MCF 10A (cell line): ENCODE data around the gene AMPH. TPM values are rescaled to one million over a fixed set of nuclear protein-coding genes. Genes with fewer than 3 reads are reported as not detected.

ENCODE experiments used
- BruUV-seq: library from RNA; stranded (reverse); fragments of 400-500 nt; replicated peaks from 2 replicates; lab custom pipeline; 2021; lab: Mats Ljungman, UMichigan
- CTCF ChIA-PET: fragments of 300-600 bp; sonication (Branson Sonifier 250); formaldehyde crosslinking; extraction: SDS; loops from one replicate; lab custom pipeline; 2021; ENCODE audit warnings: antibody characterized with exemption, inconsistent platforms; lab: Yijun Ruan, JAX
- POLR2A ChIA-PET: fragments of 300-600, 350-650 bp; sonication (Branson Sonifier 250); formaldehyde crosslinking; extraction: SDS; loops from one replicate; lab custom pipeline; 2020; ENCODE audit warnings: antibody characterized with exemption, inconsistent platforms; lab: Yijun Ruan, JAX
- DNase-seq: peaks from one replicate; pipeline ENCODE4 v3.0.0-alpha.2; 2018; ENCODE audit not compliant: unreplicated experiment
- H3K27ac Mint-ChIP-seq: one replicate; pipeline ENCODE4 v1.8.0; 2022; ENCODE audit warnings: mild to moderate bottlenecking, low read depth, mixed read lengths; ENCODE audit not compliant: unreplicated experiment
- H3K27me3 Mint-ChIP-seq: one replicate; pipeline ENCODE4 v1.8.0; 2022; ENCODE audit warnings: mixed read lengths; ENCODE audit not compliant: insufficient read depth, unreplicated experiment
- H3K36me3 Mint-ChIP-seq: one replicate; pipeline ENCODE4 v1.8.0; 2022; ENCODE audit warnings: mild to moderate bottlenecking, moderate library complexity, mixed read lengths; ENCODE audit not compliant: insufficient read depth, unreplicated experiment
- H3K4me1 Mint-ChIP-seq: one replicate; pipeline ENCODE4 v1.8.0; 2022; ENCODE audit warnings: mixed read lengths; ENCODE audit not compliant: insufficient read depth, unreplicated experiment
- H3K4me3 Mint-ChIP-seq: one replicate; pipeline ENCODE4 v1.8.0; 2022; ENCODE audit warnings: mild to moderate bottlenecking, moderate library complexity, mixed read lengths; ENCODE audit not compliant: unreplicated experiment
- H3K9me3 Mint-ChIP-seq: one replicate; pipeline ENCODE4 v1.8.0; 2022; ENCODE audit warnings: mixed read lengths; ENCODE audit not compliant: unreplicated experiment
- intact Hi-C: fragments of 100-400 bp; cut with micrococcal nuclease; formaldehyde crosslinking; loops from 2 replicates; pipeline ENCODE4 v1.14.1; 2022
- total RNA-seq: library from RNA; stranded (reverse); gene quantifications from 2 replicates; pipeline ENCODE4 v1.2.3, GENCODE V29; 2022
- TF ChIP-seq, protein P1 (sequence below): fragments of 200-600 bp; IDR thresholded peaks from one replicate; pipeline ENCODE4 v1.8.0; 2022; ENCODE audit warnings: antibody characterized with exemption, mild to moderate bottlenecking; ENCODE audit not compliant: unreplicated experiment

Gene AMPH
- total RNA-seq, 1 experiment from 2014 or later: 0.63 TPM

DNA sequence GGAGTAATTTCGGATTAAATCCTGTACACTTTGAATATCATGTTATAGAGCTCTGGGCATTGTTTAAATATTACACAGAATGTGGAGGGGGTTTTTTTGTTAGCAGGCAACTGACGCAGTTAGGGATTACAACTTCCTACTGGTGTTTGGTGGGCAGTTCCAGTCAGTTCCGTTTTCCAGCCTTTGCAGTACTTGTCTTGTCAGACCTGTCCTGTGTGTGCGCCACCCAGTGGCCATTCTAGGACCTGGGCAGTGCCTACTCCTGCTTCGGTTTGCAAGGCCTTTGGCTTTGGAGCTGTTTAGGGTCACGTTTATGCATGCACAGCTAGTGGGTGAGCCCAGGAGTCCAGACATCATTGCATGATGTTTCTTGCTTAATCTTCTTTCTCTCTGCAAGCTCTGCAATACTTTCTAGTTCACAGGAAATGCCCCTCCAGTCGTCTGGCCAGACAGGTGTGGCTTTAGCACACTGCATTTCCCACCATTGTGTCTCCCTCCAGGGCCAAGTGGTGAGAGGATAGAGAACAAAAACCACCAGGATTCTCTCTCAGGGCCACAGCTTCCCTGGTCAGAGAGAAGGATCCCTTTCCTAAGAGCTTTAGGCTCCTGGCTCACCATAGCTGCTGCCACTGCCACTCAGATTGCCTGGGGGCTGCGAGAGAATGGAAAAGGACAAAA is 261.2 kb downstream of the AMPH start:
- no TSS peak for BruUV-seq
- intact Hi-C loops: no loop called here

DNA sequence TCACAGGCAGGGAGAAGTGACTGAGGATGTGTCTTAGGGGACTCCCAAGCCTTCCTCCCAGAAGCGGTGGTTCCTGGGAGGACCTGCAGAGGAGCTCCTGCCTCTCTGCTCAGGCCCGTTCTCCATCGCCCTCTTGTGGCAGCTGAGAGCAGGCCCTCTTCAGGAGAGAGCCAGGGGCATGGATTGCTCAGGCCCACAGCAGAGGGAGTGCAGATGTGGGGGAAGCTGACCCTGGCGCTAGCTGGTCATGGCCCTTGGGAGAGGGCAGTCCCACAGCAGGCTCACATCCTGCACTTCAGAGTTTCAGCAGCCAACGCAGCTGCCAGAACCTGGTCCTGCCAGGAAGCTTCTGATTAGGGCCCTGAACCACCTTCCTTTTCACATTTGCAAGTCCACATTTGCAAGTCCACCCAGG is 263.0 kb downstream of the AMPH start:
- Mint-ChIP-seq H3K4me1 (peaks cover 6% of the 10 kb centered on the region), H3K27me3 (peaks cover 12% of the 10 kb centered on the region), H3K9me3 (no peaks in the 10 kb centered on the region), H3K36me3 (no peaks in the 10 kb centered on the region), H3K4me3 (no peak overlapping the region), H3K27ac (no peak overlapping the region)
- intact Hi-C loops: no loop called here
- no TSS peak for BruUV-seq
- POLR2A ChIA-PET: interaction anchor here (0.6 kb wide), 1 partner anchor 1384 kb away, joined by 3 read pairs; no protein-coding TSS in a partner anchor
- CTCF ChIA-PET: interaction anchor here (0.6 to 5.5 kb wide), 23 partner anchors 9 to 472 kb away, joined by 3 to 95 read pairs (median 6); no protein-coding TSS in a partner anchor
- peak; percentile 82 for DNase-seq
- TF ChIP-seq, protein P1, sequence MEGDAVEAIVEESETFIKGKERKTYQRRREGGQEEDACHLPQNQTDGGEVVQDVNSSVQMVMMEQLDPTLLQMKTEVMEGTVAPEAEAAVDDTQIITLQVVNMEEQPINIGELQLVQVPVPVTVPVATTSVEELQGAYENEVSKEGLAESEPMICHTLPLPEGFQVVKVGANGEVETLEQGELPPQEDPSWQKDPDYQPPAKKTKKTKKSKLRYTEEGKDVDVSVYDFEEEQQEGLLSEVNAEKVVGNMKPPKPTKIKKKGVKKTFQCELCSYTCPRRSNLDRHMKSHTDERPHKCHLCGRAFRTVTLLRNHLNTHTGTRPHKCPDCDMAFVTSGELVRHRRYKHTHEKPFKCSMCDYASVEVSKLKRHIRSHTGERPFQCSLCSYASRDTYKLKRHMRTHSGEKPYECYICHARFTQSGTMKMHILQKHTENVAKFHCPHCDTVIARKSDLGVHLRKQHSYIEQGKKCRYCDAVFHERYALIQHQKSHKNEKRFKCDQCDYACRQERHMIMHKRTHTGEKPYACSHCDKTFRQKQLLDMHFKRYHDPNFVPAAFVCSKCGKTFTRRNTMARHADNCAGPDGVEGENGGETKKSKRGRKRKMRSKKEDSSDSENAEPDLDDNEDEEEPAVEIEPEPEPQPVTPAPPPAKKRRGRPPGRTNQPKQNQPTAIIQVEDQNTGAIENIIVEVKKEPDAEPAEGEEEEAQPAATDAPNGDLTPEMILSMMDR: peak; percentile 77

More for the DNA sequence above, 261.2 kb downstream of the AMPH start:
- H3K4me1 Mint-ChIP-seq: peaks cover 6% of the 10 kb centered on the region
- peak; percentile 84 for DNase-seq
- H3K4me3 Mint-ChIP-seq: no peak overlapping the region
- ChIA-PET CTCF (interaction anchor here (0.5 to 5.5 kb wide), 55 partner anchors 7 to 1996 kb away, joined by 3 to 95 read pairs (median 4); no protein-coding TSS in a partner anchor), POLR2A (interaction anchor here (0.6 kb wide), 1 partner anchor 298 kb away, joined by 3 read pairs; no protein-coding TSS in a partner anchor)
- no peaks in the 10 kb centered on the region for H3K36me3 Mint-ChIP-seq
- peaks cover 12% of the 10 kb centered on the region for H3K27me3 Mint-ChIP-seq
- TF ChIP-seq, protein P1: peak; percentile 75
- H3K9me3 Mint-ChIP-seq: no peaks in the 10 kb centered on the region
- H3K27ac Mint-ChIP-seq: no peak overlapping the region

DNA sequence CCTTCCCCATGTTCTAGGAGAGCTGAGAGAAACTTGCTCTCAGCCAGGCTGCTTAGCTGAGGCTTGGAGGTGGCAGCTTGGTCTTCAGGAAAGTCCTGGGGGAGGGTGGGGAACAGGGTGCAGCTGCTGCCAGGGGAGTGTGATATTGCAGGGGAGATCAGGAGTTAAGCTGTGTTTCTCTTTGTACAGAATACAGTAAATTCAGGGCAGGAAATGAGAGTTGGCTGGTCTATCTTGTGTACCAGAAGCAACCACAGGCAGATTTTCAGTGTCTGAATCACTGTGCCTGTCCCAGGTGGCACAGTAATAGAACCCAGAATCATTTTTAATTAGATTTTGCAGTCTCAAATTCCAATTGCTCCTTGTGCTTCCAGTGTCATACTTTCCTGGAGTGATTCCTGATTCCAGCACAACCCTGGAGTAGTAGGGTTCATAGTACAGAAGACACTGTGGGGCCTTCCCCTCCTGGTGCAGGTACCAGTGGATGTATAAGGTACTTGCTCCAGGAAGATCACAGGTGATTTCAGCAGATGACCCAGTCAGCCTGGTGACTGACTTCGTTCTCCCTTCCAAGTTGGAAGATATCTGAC is 263.8 kb downstream of the AMPH start:
- no peaks in the 10 kb centered on the region for H3K36me3 Mint-ChIP-seq
- intact Hi-C loops: no loop called here
- POLR2A ChIA-PET: no interaction called here

More for the DNA sequence above, 263.8 kb downstream of the AMPH start:
- Mint-ChIP-seq H3K27ac (no peak overlapping the region), H3K4me1 (peaks cover 6% of the 10 kb centered on the region), H3K27me3 (peaks cover 12% of the 10 kb centered on the region), H3K4me3 (no peak overlapping the region), H3K9me3 (no peaks in the 10 kb centered on the region)
- CTCF ChIA-PET: interaction anchor here (0.6 to 5.5 kb wide), 14 partner anchors 9 to 466 kb away, joined by 3 to 95 read pairs (median 6); no protein-coding TSS in a partner anchor
- no peak for DNase-seq
- BruUV-seq: no TSS peak
- TF ChIP-seq, protein P1: no peak
